Measurements from ENCODE around the gene EHF.

DNA sequence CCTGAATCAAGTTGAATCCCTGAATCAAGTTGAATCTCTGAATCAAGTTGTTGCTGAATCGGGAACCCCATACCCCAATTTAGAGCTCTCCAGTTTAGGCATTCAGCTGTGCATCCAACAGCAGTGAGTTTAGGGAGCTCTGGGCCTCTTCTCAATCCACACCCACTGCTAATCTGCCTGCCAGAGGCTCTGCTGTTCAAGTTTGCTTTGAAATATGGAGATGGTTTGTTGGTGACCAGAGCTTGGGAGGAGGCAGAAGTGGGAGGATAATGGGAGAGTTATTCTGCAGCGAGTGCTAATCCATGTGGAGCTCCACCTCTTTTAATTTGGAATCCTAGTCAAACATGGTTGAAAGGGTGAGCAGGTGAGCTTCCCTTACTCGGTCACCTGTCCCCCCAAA is 22.4 kb downstream of the EHF start:
- no peak for TF ChIP-seq EZH2 (IDR thresholded peaks at IDR 0.05; ENCODE audit: low read depth)
- TF ChIP-seq, protein P1, sequence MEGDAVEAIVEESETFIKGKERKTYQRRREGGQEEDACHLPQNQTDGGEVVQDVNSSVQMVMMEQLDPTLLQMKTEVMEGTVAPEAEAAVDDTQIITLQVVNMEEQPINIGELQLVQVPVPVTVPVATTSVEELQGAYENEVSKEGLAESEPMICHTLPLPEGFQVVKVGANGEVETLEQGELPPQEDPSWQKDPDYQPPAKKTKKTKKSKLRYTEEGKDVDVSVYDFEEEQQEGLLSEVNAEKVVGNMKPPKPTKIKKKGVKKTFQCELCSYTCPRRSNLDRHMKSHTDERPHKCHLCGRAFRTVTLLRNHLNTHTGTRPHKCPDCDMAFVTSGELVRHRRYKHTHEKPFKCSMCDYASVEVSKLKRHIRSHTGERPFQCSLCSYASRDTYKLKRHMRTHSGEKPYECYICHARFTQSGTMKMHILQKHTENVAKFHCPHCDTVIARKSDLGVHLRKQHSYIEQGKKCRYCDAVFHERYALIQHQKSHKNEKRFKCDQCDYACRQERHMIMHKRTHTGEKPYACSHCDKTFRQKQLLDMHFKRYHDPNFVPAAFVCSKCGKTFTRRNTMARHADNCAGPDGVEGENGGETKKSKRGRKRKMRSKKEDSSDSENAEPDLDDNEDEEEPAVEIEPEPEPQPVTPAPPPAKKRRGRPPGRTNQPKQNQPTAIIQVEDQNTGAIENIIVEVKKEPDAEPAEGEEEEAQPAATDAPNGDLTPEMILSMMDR (conservative IDR thresholded peaks at IDR 0.05): no peak

Measured in PC-9 (cell line).